Measurements from ENCODE around the gene P2RY11.

- TF ChIP-seq PATZ1 (CRISPR knock-in tag; IDR thresholded peaks at IDR 0.05; ENCODE audit: borderline replicate concordance) (no peak), TCF4 (CRISPR knock-in tag; IDR thresholded peaks at IDR 0.05; ENCODE audit: borderline replicate concordance) (no peak), ZNF70 (CRISPR knock-in tag; IDR thresholded peaks at IDR 0.05) (no peak), ZFP3 (CRISPR knock-in tag; IDR thresholded peaks at IDR 0.05) (no peak), SNAI2 (CRISPR knock-in tag; IDR thresholded peaks at IDR 0.05) (no peak), RARB (CRISPR knock-in tag; IDR thresholded peaks at IDR 0.05) (no peak), CREB5 (CRISPR knock-in tag; IDR thresholded peaks at IDR 0.05; ENCODE audit: low read depth) (no peak), TSHZ2 (CRISPR knock-in tag; IDR thresholded peaks at IDR 0.05) (no peak), TOX (CRISPR knock-in tag; IDR thresholded peaks at IDR 0.05; ENCODE audit: borderline replicate concordance) (no peak), PPARA (CRISPR knock-in tag; IDR thresholded peaks at IDR 0.05; ENCODE audit: borderline replicate concordance) (no peak), ZFP30 (CRISPR knock-in tag; IDR thresholded peaks at IDR 0.05) (no peak)
These were observed 37.3 kb upstream of the P2RY11 start for GRCh38 chr19:10074153-10074552.
